H1 (cell line): ENCODE results near the gene KRTAP3-1. TPM values are rescaled to one million over a fixed set of nuclear protein-coding genes. Genes with fewer than 3 reads are reported as not detected.

Experiments used
- NRF1 ChIP-seq: IDR thresholded peaks from 2 replicates; pipeline ENCODE4 v1.6.1; 2011; ENCODE audit warnings: mild to moderate bottlenecking, low read depth, low read length, improper control_type of control experiment
- SIN3A ChIP-seq, 2 experiments: IDR thresholded peaks in 1 of 2; conservative IDR thresholded peaks in 1 of 2; 2 replicates each; pipeline ENCODE4 v1.6.1; 2011 to 2012; ENCODE audit warnings: low read length in 2 of 2, improper control_type of control experiment in 1 of 2, low read depth in 1 of 2, mild to moderate bottlenecking in 1 of 2
- polyA plus RNA-seq, 7 experiments: library from polyadenylated mRNA; depleted of rRNA in 3 of 7; stranded (reverse) in 5 of 7; unstranded in 2 of 7; fragments of >200 nt in 5 of 7; fragments of 200-250 nt in 2 of 7; gene quantifications; 1 replicate in 5 of 7; 2 replicates in 1 of 7; 4 replicates in 1 of 7; pipeline versions ENCODE4 v1.2.1 to v1.2.3, GENCODE V29; 2011 to 2013; ENCODE audit warnings: missing spikeins in 2 of 7, mixed read lengths in 2 of 7
- total RNA-seq: library from RNA; stranded (reverse); fragmentation: NEBNext Ultra II Directional; extraction: Animal tissue kit (Norgen Biotek cat#: 25700); gene quantifications from 2 replicates; pipeline ENCODE4 v1.2.1, GENCODE V29; 2021
- TF ChIP-seq, protein P1 (sequence below): IDR thresholded peaks from 2 replicates; pipeline ENCODE4 v1.6.1; 2012; ENCODE audit warnings: inconsistent platforms
- TF ChIP-seq, protein P2 (sequence below): IDR thresholded peaks from 2 replicates; pipeline ENCODE4 v1.6.1; 2011; ENCODE audit warnings: low read length, improper control_type of control experiment

Gene KRTAP3-1
- total and polyA plus RNA-seq, 2 of the 8 experiments (the other 6 are each of a cell fraction or from before 2014, with no cell fraction given), result not detected

DNA sequence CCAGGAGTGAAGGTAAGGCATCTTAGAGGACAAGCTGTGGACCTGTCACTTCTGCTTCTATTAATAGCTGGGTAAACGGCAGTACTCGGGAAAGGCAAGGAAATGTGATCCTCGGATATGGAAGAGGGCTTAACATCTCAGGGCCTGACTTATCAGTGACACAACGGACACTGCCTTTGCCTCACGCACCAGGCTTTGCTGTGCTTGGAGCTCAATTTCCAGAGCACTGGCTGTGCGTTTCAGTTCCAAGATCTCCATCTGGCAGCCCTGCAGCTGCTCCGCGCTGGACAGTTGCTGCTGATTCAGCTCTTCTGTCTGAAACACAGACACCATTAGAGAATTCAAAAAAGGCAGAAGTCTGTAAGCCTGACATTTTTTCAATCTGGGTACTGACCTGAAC is 28.3 kb downstream of the KRTAP3-1 start (continued):
- no peak for TF ChIP-seq SIN3A (conservative IDR thresholded peaks at IDR 0.05 in 1 of 2, IDR thresholded peaks at IDR 0.05 in 1 of 2; ENCODE audit: low read depth in 1 of 2, low read length in 2 of 2)
- TF ChIP-seq, protein P1, sequence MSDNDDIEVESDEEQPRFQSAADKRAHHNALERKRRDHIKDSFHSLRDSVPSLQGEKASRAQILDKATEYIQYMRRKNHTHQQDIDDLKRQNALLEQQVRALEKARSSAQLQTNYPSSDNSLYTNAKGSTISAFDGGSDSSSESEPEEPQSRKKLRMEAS, result no peak
- TF ChIP-seq, protein P2, sequence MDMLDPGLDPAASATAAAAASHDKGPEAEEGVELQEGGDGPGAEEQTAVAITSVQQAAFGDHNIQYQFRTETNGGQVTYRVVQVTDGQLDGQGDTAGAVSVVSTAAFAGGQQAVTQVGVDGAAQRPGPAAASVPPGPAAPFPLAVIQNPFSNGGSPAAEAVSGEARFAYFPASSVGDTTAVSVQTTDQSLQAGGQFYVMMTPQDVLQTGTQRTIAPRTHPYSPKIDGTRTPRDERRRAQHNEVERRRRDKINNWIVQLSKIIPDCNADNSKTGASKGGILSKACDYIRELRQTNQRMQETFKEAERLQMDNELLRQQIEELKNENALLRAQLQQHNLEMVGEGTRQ, result no peak
- TF ChIP-seq NRF1, result no peak
